Measurements from ENCODE around the gene GET4. TPM values are rescaled to one million over a fixed set of nuclear protein-coding genes. Genes with fewer than 3 reads are reported as not detected.

GET4 gene
- polyA plus RNA-seq, 1 of the 3 experiments (the other 2 are of a cell fraction), result 63.1 TPM

- Histone ChIP-seq H3F3A (replicated peaks; ENCODE audit: insufficient read depth) (peaks cover 8% of the 10 kb centered on the region), H3K79me2 (ENCODE audit: insufficient read depth) (no peaks in the 10 kb centered on the region), H3K4me3 (ENCODE audit: low read depth in 2 of 2, low read length in 1 of 2) (no peak overlapping the region), H4K20me1 (ENCODE audit: insufficient read depth) (no peaks in the 10 kb centered on the region), H3K9me2 (no peaks in the 10 kb centered on the region), H3K4me1 (ENCODE audit: control insufficient read depth in 1 of 2, insufficient read depth in 2 of 2, low read depth in 1 of 2, low read length in 1 of 2) (no peaks in the 10 kb centered on the region), H3K36me3 (replicated peaks in 1 of 2; ENCODE audit: control insufficient read depth in 1 of 2, insufficient read depth in 2 of 2, low read length in 1 of 2) (no peaks in the 10 kb centered on the region), H3K27me3 (ENCODE audit: insufficient read depth) (no peaks in the 10 kb centered on the region), H3K9me3 (peaks cover 5% of the 10 kb centered on the region; the same call in 1 of the 2 replicates), H3K27ac (ENCODE audit: low read depth in 2 of 2, low read length in 1 of 2) (no peak overlapping the region), H3K4me2 (no peak overlapping the region), H3K9ac (no peak overlapping the region), H2AFZ (ENCODE audit: low read depth) (no peak overlapping the region)
- TF ChIP-seq TCF12 (IDR thresholded peaks at IDR 0.05), result no peak
- no peak for TF ChIP-seq MEF2A (IDR thresholded peaks at IDR 0.05; ENCODE audit: borderline replicate concordance, low read depth)
- no peak for TF ChIP-seq PBX3 (IDR thresholded peaks at IDR 0.05)
- TF ChIP-seq NRF1 (IDR thresholded peaks at IDR 0.05; ENCODE audit: low read depth, low read length), result no peak
- TF ChIP-seq RCOR1 (IDR thresholded peaks at IDR 0.05; ENCODE audit: low read length), result no peak
- no peak for TF ChIP-seq USF2 (IDR thresholded peaks at IDR 0.05; ENCODE audit: borderline replicate concordance, low read depth, low read length)
- no peak for TF ChIP-seq NFIC (IDR thresholded peaks at IDR 0.05; ENCODE audit: borderline replicate concordance)
- no peak for TF ChIP-seq FOSL2 (IDR thresholded peaks at IDR 0.05; ENCODE audit: borderline replicate concordance, low read depth)
- no peak for TF ChIP-seq RXRA (IDR thresholded peaks at IDR 0.05; ENCODE audit: borderline replicate concordance, low read depth)
- TF ChIP-seq MAX (IDR thresholded peaks at IDR 0.05; ENCODE audit: low read depth), result no peak
- TF ChIP-seq SMC3 (IDR thresholded peaks at IDR 0.05; ENCODE audit: low read depth, low read length), result no peak
- TF ChIP-seq TAF1 (IDR thresholded peaks at IDR 0.05; ENCODE audit: borderline replicate concordance, low read depth, low read length), result no peak
- no peak for TF ChIP-seq RFX5 (IDR thresholded peaks at IDR 0.05; ENCODE audit: low read length)
- no peak for TF ChIP-seq EZH2phosphoT487 (IDR thresholded peaks at IDR 0.05; ENCODE audit: borderline replicate concordance, low read depth)
- TF ChIP-seq EP300 (IDR thresholded peaks at IDR 0.05; ENCODE audit: borderline replicate concordance in 1 of 2, low read depth in 1 of 2, low read length in 1 of 2), result no peak
- no peak for TF ChIP-seq ELF1 (IDR thresholded peaks at IDR 0.05)
- no peak for TF ChIP-seq FOXJ3 (CRISPR knock-in tag; IDR thresholded peaks at IDR 0.05)
- no peak for TF ChIP-seq CHD2 (IDR thresholded peaks at IDR 0.05; ENCODE audit: low read length, partially characterized antibody)
- 74% methylated on average over 5 of the region's 5 CpGs for WGBS (ENCODE audit: low lambda C conversion rate)
- DNase-seq, result no peak
- POLR2A ChIA-PET, result no interaction called here
- CTCF ChIA-PET, result interaction anchor here (0.8 to 1.6 kb wide), 4 partner anchors 9 to 36 kb away, joined by 3 to 7 read pairs (median 3); partner anchors contain the start of gene ADAP1
These were observed 68.4 kb downstream of the GET4 start for GRCh38 chr7:944744-945143.
